GM18870 (cell line): ENCODE results near the gene B4GALT1.

ENCODE experiments used
- ATAC-seq: cut with Tn5 transposase; IDR thresholded peaks from one replicate; pipeline ENCODE4 v1.9.1; 2021; ENCODE audit warnings: moderate library complexity; ENCODE audit not compliant: unreplicated experiment

The B4GALT1 gene

DNA sequence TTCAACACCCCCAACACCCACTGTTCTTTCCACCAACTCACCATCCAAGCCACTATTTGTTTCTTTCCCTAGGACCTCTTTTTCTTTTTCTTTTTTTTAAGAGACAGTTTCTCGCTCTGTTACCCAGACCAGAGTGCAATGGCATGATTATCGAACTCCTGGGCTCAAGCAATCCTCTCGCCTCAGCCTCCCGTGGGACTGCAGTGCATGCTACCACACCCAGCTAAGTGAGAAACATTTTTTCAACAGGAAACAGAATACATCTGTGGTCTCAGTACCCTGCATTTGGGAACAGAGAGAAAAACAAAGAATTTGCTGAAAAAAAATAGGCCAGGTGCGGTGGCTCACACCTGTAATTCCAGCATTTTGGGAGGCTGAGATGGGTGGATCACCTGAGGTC lies 24.6 kb downstream of the B4GALT1 start:
- peak; percentile 30 for ATAC-seq

DNA sequence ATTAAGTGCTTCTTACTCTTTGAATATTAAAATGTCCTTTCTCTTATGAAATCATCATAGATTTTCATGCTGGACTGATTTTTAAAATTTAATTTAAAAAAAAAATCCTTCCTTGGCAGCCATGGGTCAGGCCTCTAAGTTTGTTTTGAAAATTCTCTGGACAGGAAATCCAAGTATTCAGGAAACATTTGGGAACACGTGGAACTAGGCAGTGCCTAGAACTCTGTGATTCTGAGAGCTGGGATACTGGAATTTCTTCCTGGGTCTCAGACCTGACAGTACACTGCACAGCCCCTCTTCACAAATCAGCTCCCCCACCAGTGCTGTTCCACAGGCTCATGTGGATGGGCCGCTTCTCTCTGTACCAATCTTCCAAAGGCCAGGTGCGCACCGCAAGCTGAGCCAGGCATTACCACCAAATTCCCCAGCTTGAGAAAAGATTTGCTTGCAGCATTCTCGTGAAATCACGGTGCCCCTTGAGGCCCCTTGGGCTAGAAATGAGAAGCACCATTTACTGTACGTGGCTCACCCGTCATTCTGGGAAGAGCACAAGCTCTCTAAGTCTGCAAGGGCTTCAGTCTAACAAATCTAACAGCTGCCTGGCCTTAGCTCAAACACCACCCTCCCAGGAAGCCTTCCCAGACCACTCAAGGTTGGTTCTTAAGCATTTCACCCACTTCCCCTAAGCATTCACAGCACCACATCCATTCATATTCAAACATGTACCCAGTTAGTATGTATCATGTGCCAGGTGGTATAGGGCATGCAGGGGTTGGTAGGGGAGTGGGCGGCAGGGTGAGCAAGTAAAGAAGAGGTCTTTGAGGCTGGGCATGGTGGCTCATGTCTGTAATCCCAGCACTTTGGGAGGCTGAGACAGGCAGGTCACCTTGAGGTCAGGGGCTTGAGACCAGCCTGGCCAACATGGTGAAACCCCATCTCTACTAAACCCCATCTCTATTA lies 26.5 kb downstream of the B4GALT1 start:
- ATAC-seq, result peak; percentile 31

DNA sequence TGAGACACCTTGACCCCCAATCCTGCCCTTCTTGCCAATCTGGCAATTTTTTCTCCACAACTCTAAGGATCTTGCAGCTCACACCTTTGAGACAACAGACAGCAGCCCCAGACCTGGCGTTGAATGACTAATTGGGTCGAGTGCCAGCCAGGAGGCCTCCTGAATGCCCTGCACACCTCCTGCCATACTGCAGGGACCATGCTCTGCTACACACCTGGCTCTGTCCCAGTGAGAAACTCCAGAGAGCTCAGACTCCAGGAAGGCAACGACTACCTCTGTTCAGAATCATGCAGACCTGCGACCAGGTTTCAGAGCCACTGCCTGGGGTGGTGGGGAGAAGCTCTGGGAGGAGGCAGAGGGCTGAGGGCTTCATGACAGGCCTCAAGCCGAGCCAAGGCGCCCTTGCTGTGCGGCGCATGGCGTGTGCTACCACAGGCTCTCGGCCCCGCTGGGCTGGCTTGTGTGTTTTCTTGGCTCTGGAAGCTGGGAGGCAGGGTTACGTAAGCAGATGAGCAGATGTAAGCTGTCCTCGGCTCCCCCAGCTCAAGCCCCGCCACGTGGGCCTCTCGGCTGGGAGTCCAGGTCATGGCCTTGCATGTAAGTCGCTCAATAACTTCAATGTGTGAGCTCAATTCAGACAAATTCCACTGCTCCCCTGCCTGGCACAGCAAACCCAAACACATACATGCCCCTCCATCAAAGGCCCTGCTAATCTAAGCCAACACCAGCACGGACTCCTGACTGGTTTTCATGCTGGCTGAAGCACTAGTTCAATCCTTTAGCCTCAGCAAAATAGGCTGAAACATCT lies 27.5 kb downstream of the B4GALT1 start:
- no peak for ATAC-seq

DNA sequence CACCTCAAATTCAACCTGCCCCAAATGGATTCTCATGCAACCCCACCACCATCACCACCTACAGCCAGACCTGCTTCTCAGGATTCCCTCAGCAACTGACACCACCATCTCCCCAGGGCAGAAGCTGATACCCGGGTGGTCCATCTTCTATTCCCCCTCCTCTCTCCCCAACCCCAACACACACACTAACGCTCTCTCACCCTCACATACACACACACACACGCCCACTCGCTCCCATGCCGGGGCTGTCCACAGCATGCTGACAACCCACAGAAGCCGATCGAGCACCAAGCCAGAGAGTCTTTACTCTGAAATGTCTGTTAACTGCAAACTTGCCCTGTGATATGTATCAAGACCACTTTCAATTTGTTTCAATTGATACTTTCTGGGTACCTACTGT lies 28.4 kb downstream of the B4GALT1 start:
- no peak for ATAC-seq

DNA sequence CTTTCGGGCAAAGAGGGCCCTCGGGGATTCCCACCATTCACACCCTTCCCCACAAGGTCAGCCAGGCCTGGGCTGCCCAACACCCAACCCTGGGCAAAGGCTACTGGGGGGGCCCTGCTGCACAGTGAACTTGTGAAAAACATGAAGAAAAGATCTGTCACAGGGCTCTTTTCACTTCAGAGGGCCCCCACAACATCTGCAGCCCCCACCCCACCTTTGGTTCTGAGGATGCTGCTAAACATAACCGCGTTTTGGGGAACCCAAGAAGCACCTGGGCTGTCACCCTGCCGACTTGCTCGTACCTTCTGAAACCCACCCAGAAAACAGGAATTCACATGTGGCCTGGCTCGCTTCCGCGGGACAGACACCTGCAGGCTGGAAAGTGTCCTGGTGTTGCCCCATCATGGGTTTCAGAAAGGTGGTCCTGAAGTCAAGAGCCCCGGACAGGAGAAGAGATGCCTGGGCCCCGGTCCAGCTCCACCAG lies 29.3 kb downstream of the B4GALT1 start:
- no peak for ATAC-seq

DNA sequence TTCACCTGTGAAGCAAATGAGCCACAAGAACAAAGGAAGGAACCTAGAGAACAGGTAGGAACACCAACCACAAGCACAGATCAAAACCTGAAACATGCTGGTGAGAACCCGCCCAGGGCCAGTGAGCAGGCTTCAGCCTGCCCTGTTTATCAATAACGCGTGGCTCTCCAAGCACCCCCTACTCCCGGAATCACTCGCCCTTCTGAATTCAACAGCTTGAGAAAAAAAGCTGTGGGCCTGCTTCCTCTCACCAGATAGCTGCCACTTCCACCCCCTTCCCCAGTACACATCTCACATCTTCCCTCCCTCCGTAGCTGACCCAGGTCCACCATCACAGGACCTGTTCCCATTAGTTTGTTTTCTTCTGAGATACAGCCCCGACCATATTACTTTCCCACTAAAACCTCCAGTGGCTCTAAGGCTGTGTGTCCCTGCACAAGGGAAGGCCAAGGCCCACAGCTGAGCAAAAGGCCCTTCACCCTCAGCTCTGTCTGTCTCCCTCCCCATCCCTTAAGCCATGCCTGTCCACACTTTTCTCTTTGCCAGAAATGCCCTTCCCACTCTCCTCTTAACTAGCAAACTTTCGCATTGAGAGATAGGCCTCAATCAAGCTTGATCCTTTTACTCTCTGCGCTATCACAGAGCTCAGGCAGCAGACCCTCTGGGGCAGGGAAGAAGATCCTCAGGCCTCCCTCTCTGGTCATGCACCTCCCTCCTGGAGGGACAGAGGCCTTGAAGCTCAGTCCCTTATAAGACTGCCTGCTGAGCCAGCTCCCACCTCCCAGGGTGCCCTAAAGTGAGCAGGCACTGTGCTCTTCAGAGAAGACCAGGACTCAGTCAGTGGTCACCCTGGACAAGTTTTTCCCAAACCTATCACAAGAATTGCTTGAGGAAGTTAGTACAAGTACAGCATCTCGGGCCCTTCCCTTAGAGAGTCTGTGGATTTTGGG lies 30.1 kb downstream of the B4GALT1 start:
- ATAC-seq, result no peak

DNA sequence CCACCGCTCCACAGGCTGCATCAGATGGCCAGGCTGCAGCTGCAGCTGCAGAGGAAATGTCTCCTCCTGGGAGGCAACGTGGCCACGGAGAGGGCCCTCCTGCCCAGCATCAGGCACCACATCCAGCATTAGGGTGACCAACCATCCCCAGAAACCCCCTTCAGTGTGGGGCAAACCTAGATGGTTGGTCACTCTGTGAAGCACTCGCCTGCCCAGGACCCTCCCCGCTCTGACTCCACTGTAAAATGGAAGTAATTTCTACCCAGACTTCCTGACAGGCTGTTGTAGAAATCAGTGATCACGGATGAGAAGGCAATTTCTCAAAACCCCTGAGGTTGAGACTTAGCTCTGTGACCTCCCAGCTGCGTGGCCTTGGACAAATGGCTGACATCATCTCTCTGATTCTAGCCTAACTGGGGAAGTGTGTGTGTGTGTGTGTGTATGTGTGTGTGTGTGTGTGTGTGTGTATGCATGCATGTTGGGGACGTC lies 31.6 kb downstream of the B4GALT1 start:
- ATAC-seq, result no peak

DNA sequence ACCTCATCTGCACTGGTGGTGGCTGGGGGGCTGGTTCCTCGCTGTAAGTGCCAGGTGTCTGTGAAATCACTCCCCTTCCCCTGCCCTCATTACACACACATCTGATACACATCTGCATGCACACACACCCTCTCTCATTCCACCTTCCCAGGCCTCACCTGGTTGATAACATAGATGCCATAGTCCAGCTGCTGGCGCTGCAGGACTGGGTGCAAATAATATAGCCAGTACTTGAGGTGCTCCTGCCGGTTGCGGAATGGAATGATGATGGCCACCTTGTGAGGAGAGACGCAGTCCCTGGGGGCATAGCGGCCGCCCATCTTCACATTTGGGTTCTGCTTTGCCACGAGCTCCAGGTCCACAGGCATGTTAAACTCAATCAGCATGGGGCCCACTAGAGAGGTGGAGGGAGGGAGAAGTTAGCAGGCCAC lies 32.1 kb downstream of the B4GALT1 start:
- no peak for ATAC-seq

DNA sequence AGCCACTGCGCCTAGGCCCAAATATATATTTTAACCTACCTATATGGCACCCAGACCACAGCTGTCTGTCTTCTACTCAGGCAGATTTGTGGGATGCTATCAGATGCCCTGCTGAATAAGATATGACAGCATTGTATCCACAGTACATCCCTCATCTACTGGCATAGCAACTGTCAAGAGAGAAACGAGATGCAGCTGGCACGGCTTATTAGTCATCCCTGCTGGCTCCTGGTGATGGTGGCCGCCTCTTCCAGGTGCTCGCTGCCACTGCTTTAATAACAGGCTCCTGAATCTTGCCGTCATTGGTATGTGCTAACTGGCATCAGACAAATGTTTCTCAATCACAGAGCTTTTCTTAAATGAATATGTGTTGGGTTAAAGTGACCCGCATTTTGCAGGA lies 34.0 kb downstream of the B4GALT1 start:
- ATAC-seq, result no peak

DNA sequence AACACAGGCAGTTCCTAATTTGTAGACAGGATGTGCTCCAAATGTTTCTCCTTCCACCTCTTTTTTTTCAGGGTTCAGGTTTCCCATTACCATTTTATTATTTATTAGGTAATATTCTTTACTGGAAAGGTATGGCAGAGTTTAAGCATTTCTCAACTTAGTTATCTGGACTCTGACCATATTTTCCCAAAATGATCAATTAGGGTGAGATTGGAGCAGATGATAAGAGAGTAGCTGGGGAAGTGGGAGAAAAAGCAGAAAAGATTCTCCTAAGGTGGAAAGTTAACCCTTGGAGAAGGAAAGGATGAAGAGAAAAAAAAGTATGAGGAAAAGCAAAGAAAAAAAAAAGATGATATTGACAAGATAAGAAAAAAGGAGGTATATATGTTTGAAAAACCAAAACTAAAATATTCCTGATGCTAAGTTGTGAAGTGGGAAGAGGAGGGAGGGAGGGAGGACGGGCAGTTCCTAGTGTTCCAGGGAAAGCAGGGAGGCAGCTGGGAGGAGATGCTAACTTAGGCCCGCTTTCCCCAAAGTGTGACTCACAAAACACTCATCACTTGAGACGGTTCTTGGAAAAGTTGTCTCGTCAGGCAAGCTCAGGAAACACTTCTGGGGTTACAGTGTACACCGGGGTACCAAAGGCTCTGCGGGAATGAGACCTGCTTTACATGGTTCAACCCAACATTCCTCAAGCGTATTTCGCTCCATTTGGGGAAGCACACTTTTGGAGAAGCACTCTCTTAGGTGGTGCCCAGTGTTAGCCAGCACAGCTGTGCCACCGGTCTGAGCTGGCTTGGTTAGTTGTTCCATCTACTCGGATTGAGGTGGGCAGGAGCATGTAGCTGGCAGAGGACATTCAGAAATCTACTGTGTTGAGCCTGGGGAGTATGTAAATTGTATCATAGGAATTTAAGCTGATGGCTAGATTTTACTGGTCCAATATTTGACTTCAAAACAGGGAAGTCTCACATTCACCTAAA lies 35.1 kb downstream of the B4GALT1 start:
- no peak for ATAC-seq

DNA sequence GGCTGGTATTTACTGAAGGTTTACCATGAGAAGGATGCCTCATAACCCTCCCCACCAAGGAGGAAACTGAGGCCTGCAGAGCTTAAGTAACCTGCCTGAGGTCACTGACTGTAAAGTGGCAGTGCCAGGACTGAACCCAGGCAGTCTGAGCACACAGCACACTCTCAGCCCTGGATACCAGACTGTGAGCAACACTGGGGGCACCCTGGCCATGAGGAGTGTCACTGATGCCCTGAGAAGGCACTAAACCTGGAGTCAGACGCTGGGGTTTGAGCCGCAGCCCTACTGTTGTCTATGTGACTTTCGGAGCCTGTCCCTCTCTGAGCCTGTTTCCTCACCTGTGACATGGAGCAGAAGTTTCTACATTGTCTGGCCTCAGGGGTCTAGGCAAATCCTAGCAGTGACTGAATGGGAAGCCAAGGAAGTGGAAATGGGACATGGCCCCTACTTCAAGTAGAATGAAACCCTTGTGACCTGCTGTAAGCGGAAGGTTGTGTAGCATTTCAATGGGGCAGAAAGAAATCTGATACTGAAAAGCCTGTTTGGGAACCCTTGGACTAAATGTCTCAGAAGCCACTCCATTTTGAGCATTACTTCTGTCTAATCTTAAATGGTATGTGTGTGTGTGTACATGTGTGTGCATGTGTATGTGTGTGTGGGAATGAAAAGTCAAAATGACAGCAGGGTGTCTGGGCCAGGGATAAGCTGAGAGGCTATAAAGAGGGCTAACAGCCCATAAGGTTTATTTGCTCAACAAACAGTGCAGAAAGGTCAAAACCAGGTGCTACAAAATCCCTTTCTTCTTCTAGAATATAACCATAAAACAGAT lies 36.0 kb downstream of the B4GALT1 start:
- ATAC-seq, result no peak

DNA sequence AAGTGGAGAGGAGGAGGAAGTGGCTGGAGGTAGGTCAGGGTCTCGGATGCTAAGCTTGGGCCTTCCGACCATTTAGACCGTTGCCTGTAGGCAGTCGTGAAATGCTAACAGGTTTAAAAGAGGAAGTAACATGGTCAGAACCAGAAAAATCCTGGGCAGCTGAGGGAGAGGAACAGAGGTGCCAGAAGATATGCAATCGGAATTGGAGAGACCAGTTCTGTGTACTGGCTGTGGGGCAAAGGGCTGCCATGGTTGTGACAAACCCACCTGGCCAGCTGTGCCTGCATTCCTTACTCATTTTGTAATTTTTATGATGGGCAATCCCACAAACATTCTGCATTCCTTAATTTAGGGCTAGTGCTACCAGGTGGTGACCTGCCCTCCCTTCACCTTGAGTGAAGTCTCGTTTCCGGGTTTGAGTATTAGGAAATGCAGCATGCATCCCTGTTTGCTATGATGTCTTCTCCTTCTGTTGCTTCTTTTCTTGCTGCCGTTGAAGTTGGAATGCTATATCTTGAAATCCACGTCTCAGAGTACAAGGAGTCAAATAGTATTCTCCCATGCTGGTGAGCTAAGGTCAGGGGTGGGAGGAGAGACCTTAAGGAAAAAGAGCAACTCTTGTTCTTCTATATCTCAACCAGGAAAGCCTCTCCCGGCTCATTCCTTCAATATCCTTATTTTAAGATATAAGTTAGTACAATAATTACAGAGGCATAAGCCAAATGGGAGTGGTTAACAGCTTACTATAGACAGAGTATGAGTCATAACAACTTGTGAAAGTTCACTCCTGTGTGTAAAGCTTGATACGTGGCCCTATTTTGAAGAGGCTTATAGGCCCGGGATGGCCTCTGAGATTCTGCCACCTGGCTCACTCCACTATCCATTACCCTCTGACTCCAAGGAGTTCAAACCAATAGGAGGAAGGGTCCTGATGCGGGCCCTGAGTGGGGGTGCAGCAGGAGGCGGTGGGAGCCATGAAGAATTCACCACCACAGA lies 37.0 kb downstream of the B4GALT1 start:
- peak; percentile 74 for ATAC-seq

DNA sequence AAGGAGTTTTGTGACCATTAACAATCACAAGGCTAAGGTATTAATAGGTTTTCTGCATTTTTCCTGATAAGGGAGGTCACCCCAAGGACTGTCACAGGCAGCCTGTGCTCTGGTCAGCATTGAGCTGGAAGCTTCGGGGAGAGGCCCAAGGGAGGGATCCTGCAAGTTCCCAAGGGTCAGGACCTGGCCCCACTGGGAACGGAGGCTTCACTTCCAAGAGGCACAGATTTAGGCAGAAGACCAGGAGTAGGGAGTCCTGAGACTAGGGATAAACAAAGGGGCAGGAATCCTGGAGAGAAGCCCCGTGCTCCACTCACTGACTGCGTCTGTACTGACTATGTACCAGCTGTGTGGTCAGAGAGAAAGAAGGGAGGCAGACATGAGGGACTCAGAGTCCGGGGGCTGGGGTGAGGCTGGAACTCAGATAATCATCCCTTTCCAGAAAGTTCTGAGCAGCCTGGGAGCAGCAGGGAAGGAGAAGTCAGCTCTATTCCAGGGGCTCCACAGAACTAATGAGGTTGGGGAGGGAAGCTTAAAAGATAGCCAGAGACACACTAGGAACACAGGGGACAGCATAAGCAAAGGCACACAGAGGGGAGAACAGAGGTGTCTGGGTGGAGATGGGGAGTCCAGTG lies 37.8 kb downstream of the B4GALT1 start:
- no peak for ATAC-seq

DNA sequence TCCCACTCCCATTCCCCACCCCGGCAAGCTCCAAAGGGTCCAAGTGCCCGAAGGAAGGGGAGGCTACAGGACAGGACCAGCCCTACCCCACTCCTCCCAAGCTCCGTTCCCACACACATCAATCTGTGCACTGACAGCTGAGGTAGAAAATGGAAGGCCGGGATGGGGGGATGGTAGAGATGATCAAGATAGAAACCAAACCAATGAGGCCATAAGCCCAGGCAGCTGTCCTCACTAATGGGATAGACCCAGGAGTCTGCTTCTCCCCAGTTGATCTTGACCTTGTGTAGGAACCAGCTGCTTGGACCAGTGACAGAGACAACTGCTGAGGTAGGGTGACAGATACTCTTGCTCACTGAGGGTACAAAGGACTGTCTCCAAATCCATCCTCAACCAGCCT lies 38.6 kb downstream of the B4GALT1 start:
- no peak for ATAC-seq

DNA sequence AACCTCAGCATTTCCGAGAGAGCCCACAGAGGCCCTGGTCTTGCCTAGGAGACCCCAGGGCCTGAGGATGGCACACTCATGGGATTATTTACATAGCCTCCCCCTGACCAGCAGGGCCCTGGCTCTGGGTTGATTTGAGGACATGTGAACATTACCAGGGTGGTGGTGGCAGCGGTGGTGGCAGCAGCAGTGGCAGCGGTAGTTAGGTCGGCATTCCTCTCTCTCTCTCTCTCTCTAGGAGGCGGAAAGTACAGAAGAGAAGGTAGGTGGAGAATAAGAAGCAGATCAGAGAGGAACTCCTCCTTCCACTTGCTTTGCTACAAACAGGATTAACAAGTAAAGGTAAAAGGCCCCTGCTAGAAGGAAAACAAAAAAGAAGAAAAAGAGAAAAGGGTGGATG lies 39.3 kb downstream of the B4GALT1 start:
- ATAC-seq, result no peak

DNA sequence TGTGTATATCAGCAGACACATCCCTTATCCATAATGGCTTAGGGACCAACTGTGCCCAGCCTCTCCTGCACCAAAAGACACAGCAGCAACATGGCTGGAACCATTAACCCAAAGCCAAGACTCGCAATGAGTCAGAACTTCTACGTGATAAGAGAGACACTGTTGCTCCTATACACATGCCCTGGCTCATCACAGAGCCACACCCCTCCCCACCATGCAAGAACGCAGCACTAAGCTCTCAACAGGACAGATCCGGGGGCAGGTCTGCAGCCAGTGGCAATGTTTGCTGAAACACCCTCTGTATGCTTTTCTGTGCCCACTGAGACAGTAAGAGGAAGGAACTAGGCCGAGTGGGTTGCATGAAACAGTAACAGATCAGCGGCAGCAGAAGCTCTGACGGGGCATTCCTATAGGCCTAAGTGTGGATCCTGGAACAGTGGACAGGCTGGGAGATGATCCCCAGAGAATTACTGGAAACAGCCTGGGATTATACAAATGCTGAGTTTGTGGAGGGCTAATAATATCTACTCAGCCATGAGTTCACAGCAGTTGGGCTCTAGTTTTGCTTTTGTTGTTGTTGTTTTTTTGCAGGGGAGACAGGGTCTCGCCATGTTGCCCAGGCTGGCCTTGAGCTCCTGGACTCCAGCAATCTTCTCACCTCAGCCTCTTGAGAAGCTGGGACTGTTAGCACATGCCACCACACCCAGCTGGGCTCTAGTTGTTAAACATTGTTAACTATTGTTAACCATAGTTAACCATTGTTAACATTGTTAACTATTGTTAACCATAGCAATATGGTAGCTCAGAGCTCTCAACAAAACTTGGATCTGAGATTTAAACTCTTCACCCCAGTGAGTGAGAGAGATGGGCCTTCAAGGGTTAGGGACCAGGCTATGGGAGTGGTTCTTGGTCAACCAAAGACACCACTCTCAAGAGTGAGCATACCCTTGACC lies 41.0 kb downstream of the B4GALT1 start:
- peak; percentile 29 for ATAC-seq
